ENCODE measurements around the gene DIS3L2. TPM values are rescaled to one million over a fixed set of nuclear protein-coding genes. Genes with fewer than 3 reads are reported as not detected.

Gene DIS3L2
- total RNA-seq, 1 donor from 2014 or later: 20.6 TPM

DNA sequence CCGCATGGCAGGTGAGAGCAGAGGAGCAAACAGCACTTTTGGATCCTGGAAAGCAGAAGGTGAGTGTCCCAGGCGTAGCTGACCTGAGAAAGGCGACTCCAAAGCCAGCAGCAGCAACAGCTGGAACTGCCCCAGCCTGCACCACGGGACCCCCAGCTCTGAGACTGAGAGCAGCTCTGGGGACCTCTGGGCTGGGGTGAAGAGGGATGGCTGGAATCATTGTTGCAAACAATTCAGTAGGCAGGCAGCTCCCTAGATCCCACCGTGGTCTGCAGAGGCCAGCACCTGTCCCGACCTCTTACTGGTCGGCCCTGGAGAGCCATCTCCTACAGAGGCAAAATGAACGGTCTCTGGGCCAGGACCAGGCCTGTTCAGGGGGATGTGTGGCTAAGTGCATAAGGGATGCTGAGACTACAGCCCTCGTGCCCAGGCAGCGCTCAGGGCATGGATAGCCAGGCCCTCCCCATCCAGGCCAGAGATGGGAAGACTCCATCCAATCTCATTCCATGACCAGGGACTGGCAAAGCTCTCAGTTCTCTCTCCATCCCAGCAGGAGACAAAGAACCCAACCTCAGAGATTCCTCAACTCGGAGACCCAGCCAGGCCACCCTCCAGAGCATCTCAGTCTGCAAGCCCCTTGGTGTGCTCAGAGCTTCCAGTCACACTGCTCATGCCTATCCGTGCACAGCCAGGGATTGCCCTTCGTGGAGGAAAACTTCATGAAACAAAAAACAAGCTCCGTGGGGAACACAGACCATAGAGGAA is 378.8 kb downstream of the DIS3L2 start:
- no peak overlapping the region for H3K4me3 ChIP-seq
- H3K27me3 ChIP-seq: no peaks in the 10 kb centered on the region
- peaks cover 0 to 19% of the 10 kb centered on the region in 2 donors for H3K9me3 ChIP-seq
- intact Hi-C loops (cut with DNase I): no loop called here
- no peaks in the 10 kb centered on the region for H3K4me1 ChIP-seq
- no peak for DNase-seq (ENCODE audit: low spot score in 2 of 2)
- TF ChIP-seq, protein P1, sequence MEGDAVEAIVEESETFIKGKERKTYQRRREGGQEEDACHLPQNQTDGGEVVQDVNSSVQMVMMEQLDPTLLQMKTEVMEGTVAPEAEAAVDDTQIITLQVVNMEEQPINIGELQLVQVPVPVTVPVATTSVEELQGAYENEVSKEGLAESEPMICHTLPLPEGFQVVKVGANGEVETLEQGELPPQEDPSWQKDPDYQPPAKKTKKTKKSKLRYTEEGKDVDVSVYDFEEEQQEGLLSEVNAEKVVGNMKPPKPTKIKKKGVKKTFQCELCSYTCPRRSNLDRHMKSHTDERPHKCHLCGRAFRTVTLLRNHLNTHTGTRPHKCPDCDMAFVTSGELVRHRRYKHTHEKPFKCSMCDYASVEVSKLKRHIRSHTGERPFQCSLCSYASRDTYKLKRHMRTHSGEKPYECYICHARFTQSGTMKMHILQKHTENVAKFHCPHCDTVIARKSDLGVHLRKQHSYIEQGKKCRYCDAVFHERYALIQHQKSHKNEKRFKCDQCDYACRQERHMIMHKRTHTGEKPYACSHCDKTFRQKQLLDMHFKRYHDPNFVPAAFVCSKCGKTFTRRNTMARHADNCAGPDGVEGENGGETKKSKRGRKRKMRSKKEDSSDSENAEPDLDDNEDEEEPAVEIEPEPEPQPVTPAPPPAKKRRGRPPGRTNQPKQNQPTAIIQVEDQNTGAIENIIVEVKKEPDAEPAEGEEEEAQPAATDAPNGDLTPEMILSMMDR (IDR thresholded peaks at IDR 0.05): no peak
- H3K36me3 ChIP-seq: peaks cover 4 to 13% of the 10 kb centered on the region in 2 donors
- no peak overlapping the region for H3K27ac ChIP-seq

DNA sequence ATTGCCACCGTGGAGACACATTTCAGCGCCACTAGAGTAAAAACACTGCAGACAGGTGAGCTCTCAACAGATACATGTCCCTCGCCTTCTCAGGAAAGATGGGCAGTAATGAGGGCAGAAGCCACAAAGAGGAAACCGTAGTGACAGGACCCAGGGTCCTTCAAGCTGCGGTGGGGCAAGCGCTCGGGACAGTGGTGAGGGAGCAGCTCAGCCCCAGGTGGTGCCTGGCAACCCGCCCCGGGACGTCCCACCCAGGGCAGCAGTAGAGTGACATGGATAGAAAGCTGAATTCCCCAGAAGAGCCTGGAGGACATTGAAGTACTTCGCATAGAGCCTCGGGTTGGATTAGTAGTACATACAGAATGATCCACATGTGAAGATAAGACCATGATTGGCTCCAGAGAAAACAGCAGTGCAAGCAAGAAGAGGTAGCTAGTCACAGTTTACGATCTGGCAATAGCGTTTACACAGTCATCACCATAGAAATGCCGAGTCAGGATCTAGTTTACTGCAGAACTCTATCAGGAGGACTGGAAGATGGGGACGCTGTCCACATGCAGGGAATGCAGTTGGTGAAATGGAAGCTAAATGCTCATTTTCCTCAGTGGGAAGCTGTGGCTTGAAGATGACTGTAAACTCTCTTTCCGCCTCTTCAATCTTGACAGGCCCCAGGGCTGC is 379.7 kb downstream of the DIS3L2 start:
- Histone ChIP-seq H3K27ac (no peak overlapping the region), H3K27me3 (no peaks in the 10 kb centered on the region), H3K9me3 (peaks cover 0 to 19% of the 10 kb centered on the region in 2 donors), H3K4me1 (no peaks in the 10 kb centered on the region), H3K36me3 (peaks cover 1 to 12% of the 10 kb centered on the region in 2 donors), H3K4me3 (no peak overlapping the region)
- DNase-seq (ENCODE audit: low spot score in 2 of 2): no peak
- intact Hi-C loops (cut with DNase I): no loop called here
- TF ChIP-seq, protein P1 (IDR thresholded peaks at IDR 0.05): no peak

DNA sequence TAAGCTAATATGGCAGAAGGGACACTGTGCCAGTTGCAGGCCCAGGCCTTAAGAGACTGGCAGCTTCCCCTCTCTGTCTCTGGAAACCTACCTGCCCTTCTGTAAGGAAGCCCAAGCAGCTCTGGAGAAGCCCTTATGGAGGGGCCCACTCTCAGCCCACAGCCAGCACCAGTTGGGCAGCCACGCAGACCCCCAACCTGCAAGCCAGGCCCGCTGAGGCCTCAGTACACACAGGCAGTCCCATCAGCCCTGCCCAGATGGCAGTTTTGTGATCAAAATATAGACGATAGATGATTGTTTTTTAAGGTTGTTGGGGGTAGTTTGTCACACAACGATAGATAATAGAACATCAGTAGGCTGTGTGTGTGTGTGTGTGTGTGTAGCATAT is 380.2 kb downstream of the DIS3L2 start:
- intact Hi-C loops (cut with DNase I): no loop called here
- no peaks in the 10 kb centered on the region for H3K27me3 ChIP-seq
- no peak overlapping the region for H3K27ac ChIP-seq
- no peak for DNase-seq (ENCODE audit: low spot score in 2 of 2)
- no peaks in the 10 kb centered on the region for H3K4me1 ChIP-seq
- no peak overlapping the region for H3K4me3 ChIP-seq
- peaks cover 0 to 6% of the 10 kb centered on the region in 2 donors for H3K36me3 ChIP-seq
- H3K9me3 ChIP-seq: peaks cover 0 to 19% of the 10 kb centered on the region in 2 donors
- TF ChIP-seq, protein P1 (IDR thresholded peaks at IDR 0.05): no peak

DNA sequence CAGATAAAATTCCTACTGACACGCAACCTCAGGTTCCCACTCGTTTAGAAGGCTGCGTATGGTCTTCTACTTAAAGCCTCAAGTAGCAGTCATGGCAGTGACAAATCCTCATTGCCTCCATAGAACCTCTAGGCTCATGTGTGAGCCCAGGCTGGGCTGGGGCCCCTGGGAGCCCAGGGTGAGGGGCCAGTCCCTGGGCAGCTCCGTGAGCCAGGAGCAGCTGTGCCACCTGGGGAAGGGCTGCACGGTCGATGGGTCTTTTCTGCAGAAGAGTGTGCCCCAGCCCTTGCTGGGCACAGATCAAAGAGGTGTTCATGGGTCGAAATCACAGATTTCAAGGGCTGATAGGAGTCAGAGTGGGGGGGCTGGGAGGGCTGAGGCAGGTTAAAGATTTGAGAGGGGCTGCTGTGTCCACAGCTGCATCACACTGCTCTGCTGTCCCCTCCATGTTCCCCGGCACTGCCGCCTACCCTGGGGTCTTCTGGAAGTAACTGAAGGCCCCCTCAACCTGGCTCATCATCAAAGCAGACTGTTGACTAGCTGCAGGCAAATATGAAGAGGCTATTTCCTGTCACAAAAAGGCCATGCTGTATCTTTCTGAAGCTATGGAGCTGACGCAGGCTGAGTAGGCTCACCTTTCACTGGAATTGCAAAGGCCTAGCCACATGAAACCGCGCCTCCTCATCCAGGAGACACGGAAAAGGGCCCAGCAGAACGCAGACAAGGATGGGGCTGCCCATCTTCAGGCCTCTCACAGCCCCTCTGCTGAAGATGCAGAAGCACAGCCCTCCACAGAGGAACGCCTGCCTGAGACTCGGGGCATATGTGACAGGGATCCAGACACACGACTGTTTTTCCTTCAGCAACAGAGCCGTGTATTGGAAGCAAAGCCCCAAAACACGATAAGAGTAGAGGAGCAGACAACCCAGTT is 381.4 kb downstream of the DIS3L2 start:
- DNase-seq (ENCODE audit: low spot score in 2 of 2): no peak
- intact Hi-C loops (cut with DNase I): no loop called here
- TF ChIP-seq, protein P1 (IDR thresholded peaks at IDR 0.05): no peak
- no peak overlapping the region for H3K4me3 ChIP-seq
- no peak overlapping the region for H3K27ac ChIP-seq
- no peaks in the 10 kb centered on the region for H3K36me3 ChIP-seq
- no peaks in the 10 kb centered on the region for H3K27me3 ChIP-seq
- no peaks in the 10 kb centered on the region for H3K4me1 ChIP-seq
- peaks cover 0 to 19% of the 10 kb centered on the region in 2 donors for H3K9me3 ChIP-seq

DNA sequence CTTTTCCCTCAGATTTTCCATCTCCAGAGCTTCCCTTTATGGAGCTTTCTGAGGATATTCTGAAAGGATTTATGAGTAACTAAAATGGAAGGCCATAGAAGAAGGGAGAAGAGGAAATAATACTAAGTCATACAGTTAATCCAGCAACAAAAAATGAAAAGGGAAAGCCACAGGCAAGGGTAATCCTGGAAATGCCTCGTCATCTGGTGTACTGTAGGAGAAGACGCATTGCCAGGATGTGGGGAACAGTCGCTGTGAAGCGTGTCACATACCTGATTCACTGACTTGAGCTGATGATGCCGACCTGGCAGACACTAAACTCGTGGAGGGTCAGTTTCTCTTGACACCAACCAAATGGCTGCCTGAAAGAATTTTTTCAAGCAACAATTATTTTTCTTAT is 382.3 kb downstream of the DIS3L2 start:
- no peak overlapping the region for H3K4me3 ChIP-seq
- TF ChIP-seq, protein P1 (IDR thresholded peaks at IDR 0.05): no peak
- DNase-seq (ENCODE audit: low spot score in 2 of 2): no peak
- intact Hi-C loops (cut with DNase I): no loop called here
- peaks cover 0 to 19% of the 10 kb centered on the region in 2 donors for H3K9me3 ChIP-seq
- no peaks in the 10 kb centered on the region for H3K36me3 ChIP-seq
- H3K4me1 ChIP-seq: no peaks in the 10 kb centered on the region
- no peak overlapping the region for H3K27ac ChIP-seq
- no peaks in the 10 kb centered on the region for H3K27me3 ChIP-seq

Data from ascending aorta (tissue), 2 donors.